Measurements from ENCODE around the gene NEDD8.

Gene NEDD8

GRCh38 chr14:24260026-24260779 lies 28.0 kb upstream of the NEDD8 start:
- no peak for DNase-seq (ENCODE audit: low read depth)
- no peak overlapping the region for H3K4me3 ChIP-seq (ENCODE audit: low read depth, low read length)
- no peak for TF ChIP-seq CTCF (IDR thresholded peaks at IDR 0.05; ENCODE audit: low read depth, low read length, missing control alignments)
- in situ Hi-C loops (cut with HindIII; ENCODE audit: low sequenced_read_pairs), result no loop called here

GRCh38 chr14:24259282-24260025 lies 27.3 kb upstream of the NEDD8 start:
- DNase-seq (ENCODE audit: low read depth), result peak; percentile 31
- TF ChIP-seq CTCF (IDR thresholded peaks at IDR 0.05; ENCODE audit: low read depth, low read length, missing control alignments), result no peak
- in situ Hi-C loops (cut with HindIII; ENCODE audit: low sequenced_read_pairs), result no loop called here
- H3K4me3 ChIP-seq (ENCODE audit: low read depth, low read length), result no peak overlapping the region

- DNase-seq (ENCODE audit: low read depth), result no peak
- in situ Hi-C loops (cut with HindIII; ENCODE audit: low sequenced_read_pairs), result no loop called here
- no peak overlapping the region for H3K4me3 ChIP-seq (ENCODE audit: low read depth, low read length)
- TF ChIP-seq CTCF (IDR thresholded peaks at IDR 0.05; ENCODE audit: low read depth, low read length, missing control alignments), result no peak
These were observed 26.5 kb upstream of the NEDD8 start for GRCh38 chr14:24258548-24259265.

GRCh38 chr14:24258119-24258518 lies 26.0 kb upstream of the NEDD8 start:
- no peak for TF ChIP-seq CTCF (IDR thresholded peaks at IDR 0.05; ENCODE audit: low read depth, low read length, missing control alignments)
- H3K4me3 ChIP-seq (ENCODE audit: low read depth, low read length), result no peak overlapping the region
- in situ Hi-C loops (cut with HindIII; ENCODE audit: low sequenced_read_pairs), result no loop called here
- no peak for DNase-seq (ENCODE audit: low read depth)

GRCh38 chr14:24256960-24257359 lies 24.8 kb upstream of the NEDD8 start:
- no peak for DNase-seq (ENCODE audit: low read depth)
- TF ChIP-seq CTCF (IDR thresholded peaks at IDR 0.05; ENCODE audit: low read depth, low read length, missing control alignments), result no peak
- no peak overlapping the region for H3K4me3 ChIP-seq (ENCODE audit: low read depth, low read length)
- in situ Hi-C loops (cut with HindIII; ENCODE audit: low sequenced_read_pairs), result no loop called here

GRCh38 chr14:24255931-24256711 lies 24.0 kb upstream of the NEDD8 start:
- in situ Hi-C loops (cut with HindIII; ENCODE audit: low sequenced_read_pairs), result no loop called here
- H3K4me3 ChIP-seq (ENCODE audit: low read depth, low read length), result no peak overlapping the region

More at GRCh38 chr14:24255931-24256711, 24.0 kb upstream of the NEDD8 start:
- DNase-seq (ENCODE audit: low read depth), result no peak
- no peak for TF ChIP-seq CTCF (IDR thresholded peaks at IDR 0.05; ENCODE audit: low read depth, low read length, missing control alignments)

Data from astrocyte of the cerebellum (primary cell).